Fibroblast of lung (primary cell): Measurements from ENCODE around the gene SIK3.

Experiments used
- EZH2 ChIP-seq: IDR thresholded peaks from 2 replicates; pipeline ENCODE4 v1.5.1; 2012; ENCODE audit warnings: low read length, control low read depth, mild to moderate bottlenecking; ENCODE audit errors: missing control alignments
- TF ChIP-seq, protein P1 (sequence below), 2 donors: IDR thresholded peaks in 1 of 2; conservative IDR thresholded peaks in 1 of 2; 1 replicate in 1 of 2; 2 replicates in 1 of 2; pipeline ENCODE4 v1.5.1; 2011 to 2012; ENCODE audit warnings: low read length in 2 of 2, control low read depth in 1 of 2, inconsistent platforms in 1 of 2, low read depth in 1 of 2, mild to moderate bottlenecking in 1 of 2

- TF ChIP-seq, protein P1, sequence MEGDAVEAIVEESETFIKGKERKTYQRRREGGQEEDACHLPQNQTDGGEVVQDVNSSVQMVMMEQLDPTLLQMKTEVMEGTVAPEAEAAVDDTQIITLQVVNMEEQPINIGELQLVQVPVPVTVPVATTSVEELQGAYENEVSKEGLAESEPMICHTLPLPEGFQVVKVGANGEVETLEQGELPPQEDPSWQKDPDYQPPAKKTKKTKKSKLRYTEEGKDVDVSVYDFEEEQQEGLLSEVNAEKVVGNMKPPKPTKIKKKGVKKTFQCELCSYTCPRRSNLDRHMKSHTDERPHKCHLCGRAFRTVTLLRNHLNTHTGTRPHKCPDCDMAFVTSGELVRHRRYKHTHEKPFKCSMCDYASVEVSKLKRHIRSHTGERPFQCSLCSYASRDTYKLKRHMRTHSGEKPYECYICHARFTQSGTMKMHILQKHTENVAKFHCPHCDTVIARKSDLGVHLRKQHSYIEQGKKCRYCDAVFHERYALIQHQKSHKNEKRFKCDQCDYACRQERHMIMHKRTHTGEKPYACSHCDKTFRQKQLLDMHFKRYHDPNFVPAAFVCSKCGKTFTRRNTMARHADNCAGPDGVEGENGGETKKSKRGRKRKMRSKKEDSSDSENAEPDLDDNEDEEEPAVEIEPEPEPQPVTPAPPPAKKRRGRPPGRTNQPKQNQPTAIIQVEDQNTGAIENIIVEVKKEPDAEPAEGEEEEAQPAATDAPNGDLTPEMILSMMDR (conservative IDR thresholded peaks at IDR 0.05 in 1 of 2, IDR thresholded peaks at IDR 0.05 in 1 of 2; ENCODE audit: low read depth in 1 of 2, low read length in 2 of 2), result no peak
- no peak for TF ChIP-seq EZH2
Measured at GRCh38 chr11:117000014-117000737, 98.1 kb downstream of the SIK3 start.
